Activated CD4-positive, alpha-beta T cell treated with anti-CD3 and anti-CD28 coated beads, Interleukin-2, amount 50 U/mL, for 48 hours (primary cell): ENCODE data around the gene NKX3-2.
"Not testable (repeated sequence)": the region's sequence is repeated elsewhere in the genome, so short reads cannot be mapped to it uniquely, and the experiment has no call there.

Experiments used
- DNase-seq, 2 experiments: peaks; one replicate each; pipeline ENCODE4 v3.0.0-alpha.2; 2020

NKX3-2 gene

DNA sequence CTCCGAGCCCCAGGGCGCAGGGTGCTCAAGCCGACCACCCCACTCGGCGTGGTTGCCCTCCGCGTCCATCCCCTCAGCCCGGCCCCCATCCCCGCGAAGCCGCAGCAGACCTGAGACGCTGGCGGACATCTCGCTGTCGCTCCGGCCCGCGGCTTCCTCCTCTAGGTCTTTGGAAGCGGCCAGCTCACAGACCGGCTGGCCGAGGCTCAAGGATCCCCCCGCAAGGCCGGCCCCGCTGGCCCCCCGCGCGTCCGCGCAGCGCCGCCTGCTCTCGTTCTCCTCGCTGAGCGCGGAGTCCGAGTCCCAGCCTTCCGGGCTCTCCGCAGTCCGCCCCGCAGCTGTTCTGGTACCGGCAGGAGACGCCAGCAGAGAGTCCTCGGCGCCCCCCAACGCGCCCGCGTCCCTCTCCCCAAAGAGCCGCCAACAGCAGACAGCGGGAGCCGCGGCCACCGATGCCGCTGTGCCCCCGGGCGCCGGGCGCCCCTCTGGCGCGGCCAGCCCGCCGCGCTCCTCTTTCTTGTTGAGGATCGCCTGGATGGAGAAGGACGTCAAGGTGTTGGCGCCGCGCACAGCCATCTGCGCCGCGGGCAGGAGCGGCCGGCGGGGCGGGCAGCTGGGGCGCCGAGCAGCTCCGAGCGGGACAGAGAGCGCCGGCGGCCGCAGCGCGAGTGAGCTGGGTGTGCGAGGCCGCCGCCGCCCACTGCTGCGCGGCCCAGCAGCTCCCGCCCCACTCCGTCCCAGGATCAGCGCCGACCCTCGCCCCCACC, at the start of gene NKX3-2:
TSS of gene NKX3-2 (minus strand) at position 670 of the 767 bp plus-strand sequence. CDS start at position 576, 94 bp downstream.
- DNase-seq, result no peak

DNA sequence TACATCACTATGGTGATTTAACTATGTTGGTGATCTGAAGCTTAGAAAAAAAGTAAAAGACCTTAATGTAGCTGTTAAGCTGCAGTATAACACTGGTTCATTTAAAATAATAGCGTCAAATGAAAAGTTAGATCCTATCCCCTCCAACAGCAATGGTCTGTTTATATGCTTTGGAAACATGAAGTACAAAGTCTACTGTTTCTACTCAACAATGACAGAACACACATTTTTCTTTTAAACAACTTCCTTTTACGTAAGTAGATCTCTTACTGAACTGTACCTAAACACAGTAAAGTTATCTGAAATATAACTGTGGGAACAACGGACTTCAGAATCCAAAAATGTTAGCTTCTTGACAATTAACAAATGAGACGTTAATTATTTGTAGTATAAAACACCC, 47.9 kb upstream of the NKX3-2 start:
- DNase-seq, result no peak

DNA sequence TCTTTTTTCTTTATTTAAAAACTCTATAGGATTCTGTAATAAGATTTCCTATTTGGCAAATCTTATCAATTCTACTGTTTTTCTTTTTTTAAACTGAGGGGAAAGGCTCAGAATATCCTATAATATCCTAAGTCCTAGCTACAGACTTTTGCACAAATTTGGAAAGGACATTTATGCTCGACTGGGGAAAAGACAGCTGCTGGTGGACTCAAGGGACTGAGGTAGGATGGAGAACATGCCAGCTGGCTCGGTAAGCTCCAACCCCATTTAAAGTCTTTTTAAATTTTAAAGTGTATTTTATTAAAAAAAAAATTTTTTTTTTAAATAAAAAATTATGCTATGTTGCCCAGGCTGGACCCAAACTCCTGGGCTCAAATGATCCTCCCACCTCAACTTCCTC, 46.5 kb upstream of the NKX3-2 start:
- no peak for DNase-seq

DNA sequence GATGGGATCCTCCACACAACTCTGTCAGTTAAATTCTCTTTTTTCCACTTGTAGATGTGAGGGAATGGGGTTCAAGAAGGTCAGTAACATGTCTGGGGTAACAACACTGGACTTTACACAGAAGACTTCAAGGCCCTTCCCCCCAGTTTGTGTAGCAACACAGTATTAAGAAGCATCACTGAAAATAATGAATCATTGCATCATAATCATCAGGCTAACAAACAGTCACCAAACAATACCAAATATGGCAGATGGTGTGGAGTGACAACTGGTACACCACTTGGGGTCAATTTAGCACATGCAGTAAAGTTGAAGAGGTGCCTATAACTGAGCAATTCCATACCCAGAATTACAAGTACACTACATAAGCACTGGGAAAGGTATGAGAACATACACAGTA, 44.6 kb upstream of the NKX3-2 start:
- DNase-seq, result no peak

DNA sequence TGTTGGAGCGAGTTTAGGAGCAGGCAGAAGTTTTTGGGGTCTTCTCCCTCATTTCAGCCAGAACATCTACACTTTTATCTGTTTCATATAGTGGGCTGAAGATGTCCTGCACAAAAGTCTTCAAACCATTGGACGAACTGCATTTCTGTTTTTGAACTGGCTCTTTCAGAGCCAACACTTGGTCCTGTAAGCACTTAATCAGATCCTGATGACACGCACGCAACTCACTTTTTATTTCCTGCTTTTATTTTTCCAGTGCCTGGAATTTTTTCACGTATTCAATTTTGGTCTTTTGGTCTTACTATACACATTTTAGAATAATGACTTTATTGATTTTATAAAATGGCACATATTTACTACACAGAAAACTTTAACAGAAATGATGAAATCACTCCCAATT, 40.2 kb upstream of the NKX3-2 start:
- DNase-seq, result no peak

DNA sequence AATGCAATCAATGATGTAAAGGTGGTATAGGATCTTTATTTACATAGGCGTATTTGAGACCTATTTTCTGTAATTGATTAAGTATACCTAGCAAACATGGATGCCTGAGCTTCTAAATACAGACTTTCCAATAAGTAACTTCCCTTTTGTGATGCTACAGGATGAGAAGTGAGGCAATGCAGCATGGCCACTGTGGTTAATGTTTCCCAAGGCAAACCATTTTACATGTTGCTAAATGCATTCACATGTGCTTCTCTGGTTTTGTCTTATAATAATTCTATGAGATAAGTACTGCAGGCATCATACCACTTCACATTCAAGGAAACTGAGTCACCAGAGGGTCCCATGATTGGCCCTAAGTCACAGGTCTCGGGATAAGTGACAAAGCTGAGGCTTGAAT, 35.7 kb upstream of the NKX3-2 start:
- no peak for DNase-seq

DNA sequence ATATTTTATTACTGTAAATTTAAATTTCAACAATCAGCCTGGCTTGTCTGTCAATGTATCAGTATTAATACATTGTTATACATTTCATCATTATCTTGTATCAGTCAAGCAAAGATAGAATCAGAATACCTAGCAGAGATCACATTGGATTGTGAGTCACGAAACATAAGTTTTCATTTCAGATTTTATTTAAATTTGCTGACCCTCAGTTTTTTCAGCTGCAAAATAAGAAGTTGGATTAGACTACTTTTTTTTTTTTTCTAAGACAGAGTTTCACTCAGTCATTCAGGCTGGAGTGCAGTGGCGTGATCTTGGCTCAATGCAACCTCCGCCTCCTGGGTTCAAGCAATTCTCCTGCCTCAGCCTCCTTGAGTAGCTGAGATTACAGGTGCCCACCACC, 33.4 kb upstream of the NKX3-2 start:
- no peak for DNase-seq

DNA sequence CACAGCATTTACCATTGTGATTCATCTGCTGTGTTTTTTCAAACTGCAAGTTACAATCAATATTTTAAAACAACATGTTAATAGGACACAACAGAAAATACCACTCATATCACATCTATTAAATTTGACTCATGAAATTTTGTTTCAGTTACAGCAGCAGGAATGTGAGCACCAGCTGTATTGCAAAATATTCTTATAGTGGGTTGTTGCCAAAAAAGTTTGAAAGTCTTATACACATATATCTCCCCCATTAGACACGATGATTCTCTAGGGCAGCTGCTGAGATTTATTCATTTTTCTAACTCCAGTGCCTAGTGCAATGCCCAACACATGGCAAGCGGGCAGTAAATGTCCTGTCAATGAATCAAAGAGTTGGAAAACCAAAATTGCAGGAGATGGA, 26.6 kb upstream of the NKX3-2 start:
- DNase-seq, result no peak

DNA sequence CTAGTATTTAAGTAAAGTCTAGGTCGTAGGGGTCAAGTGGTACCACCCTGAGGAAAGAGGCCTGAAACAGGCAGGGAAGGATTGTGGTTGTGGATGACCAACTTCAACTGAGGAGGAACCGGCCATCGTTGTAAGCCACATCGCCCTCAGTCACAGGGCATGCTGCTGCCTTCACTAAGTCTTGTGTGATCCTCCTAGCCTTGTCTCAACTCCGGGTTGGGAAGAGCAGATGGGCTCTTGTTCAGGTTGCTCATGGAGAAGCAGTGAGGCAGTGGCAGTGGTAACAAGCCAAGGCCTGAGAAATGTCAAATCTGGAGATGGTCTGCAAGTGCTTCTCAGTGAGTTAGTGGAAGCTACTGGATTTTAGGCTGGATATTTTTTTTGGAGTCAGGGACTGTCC, 22.8 kb upstream of the NKX3-2 start:
- no peak for DNase-seq

DNA sequence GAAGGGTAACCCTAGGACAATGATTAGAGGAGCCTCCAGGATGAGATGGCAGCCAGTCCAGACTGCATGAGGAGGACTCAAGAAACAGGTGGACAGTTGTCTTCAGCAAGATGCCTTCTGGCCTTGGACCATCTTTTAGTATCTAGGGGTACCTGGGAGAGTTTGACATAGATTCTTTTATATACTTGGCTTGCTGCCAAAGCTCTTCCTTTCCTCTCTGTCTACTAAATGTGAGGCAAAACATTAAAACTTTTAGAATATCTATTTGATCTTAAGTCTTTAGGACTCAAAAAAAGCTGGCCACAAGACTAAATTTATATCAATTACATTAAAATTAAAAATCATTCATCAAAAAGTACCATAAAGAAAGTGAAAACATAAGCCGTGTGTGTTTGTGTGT, 18.6 kb upstream of the NKX3-2 start:
- no peak for DNase-seq

DNA sequence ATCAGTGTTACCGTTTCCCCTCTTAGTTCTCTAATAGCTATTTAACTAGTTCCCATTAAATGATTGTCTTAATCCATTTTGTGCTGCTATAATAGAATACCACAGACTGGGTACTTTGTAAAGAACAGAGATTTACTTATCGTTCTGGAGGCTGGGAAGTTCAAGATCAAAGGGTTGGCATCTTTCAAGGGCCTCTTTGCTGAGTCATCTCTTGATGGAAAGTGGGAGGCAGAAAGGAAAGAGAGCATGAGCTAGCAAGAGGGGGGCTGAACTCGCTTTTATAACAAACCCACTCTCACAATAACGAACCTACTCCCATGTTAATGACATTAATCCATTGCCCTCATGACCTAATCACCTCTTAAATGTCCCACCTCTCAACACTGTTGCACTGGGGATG, 17.4 kb upstream of the NKX3-2 start:
- no peak for DNase-seq

DNA sequence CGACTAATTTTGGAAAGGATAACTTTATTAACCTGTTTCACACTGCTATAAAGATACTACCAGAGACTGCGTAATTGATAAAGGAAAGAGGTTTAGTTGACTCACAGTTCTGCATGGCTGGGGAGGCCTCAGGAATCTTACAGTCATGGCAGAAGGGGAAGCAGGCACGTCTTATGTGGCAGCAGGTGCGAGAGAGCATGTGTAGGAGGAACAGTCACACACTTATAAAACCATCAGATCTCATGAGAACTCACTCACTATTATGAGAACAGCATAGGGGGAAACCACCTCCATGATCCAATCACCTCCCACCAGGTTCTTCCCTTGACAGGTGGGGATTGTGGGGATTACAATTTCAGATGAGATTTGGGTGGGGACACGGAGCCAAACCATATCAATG, 15.8 kb upstream of the NKX3-2 start:
- not testable (repeated sequence) for DNase-seq

DNA sequence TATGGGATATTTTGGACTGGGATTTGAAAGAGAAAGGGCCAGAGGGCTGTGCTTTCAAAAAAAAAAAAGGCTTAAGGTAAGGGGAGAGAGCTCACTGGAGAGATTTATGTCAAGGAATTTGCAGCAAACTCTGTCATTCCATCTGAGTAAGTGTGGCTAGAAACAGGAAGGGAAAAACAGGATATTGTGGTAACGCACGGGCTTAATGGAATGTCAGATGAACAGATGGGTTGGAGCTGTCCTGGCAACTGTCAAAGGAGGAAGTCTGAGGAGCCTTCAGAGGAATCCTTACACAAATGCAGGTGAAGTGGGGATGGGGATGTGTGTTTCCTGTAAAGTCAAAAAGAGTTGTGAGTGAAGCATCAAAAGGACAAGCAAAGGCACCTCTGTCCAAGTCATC, 15.1 kb upstream of the NKX3-2 start:
- DNase-seq, result no peak

DNA sequence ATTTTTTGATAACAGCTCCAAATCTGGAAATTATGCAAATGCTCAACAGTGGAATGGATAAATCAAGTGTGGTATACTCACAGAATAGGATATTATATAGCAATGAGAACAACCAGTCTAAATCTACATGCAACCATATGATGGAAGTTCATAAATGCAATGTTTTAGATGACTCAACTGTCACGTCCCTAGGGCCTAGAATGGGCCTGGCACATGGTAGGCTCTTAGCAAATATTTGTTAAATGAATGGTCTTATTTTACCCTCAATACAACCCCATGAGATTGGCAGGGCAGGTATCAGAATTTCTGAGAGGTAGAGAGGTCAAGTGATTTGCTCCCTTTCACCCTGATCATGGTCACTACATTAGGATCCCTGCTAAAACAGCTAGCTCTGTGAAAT, 14.6 kb upstream of the NKX3-2 start:
- no peak for DNase-seq

DNA sequence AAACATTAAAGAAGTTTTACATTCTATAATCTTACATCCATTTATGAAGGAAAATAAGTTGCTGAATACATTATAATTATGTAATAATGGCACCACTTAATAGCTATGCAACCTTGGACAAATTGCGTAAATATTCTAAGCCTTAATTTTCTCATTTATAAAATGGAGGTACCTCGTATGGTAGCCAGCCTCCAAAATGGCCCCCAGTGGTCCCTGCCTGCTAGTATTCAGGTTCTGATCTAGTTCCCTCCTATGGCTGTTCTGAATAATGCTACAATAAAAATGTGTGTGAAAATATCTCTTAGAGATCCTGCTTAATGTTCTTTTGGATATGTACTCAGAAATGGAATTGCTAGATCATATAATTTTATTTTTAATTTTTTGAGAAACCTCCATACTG, 11.0 kb upstream of the NKX3-2 start:
- DNase-seq, result no peak

DNA sequence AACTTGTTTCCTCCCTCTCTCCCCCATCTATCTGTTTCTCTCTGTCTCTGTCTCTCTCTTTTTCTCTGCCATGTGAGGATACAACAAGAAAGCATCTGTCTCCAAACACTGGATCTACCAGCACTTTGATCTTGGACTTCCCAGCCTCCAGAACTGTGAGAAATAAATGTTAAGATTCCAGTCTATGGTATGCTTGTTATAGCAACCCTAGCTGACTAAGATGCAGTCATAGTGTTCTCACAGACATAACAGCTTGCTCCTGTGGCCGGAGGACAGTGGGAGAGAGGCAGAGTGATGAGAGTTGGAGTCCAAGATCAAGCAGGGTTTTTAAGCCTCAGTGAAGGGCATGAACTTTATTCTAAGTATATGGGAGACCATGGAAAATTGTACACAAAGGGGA, 8.8 kb upstream of the NKX3-2 start:
- DNase-seq, result no peak

DNA sequence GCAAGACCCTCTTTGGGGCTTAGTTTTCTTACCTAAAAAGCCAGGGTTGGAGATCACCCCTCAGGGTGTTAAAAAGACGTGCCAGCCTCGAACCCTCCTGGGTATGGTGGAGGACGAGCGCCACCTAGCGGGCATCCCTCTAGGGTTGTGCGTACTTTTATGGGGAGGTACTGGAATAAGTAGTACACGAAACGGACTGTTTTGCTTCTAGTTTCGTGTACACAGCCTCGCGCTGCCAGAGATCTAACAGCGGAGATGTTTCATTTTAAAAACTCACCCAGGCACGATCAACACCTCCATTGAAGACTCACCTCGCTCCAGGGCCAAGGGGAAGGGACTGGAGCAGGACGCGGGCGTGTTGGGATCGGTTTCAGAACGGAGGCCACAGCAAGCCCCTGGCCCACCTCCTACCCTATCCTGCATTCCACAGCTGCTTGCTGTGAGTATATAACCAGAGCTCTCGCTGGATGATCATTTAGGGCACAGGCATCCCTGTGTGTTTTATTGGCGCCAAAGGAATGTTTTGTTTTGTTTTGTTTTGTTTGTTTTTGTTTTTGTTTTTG, 4.8 kb upstream of the NKX3-2 start:
- DNase-seq, result peak; percentile 93 to 94

DNA sequence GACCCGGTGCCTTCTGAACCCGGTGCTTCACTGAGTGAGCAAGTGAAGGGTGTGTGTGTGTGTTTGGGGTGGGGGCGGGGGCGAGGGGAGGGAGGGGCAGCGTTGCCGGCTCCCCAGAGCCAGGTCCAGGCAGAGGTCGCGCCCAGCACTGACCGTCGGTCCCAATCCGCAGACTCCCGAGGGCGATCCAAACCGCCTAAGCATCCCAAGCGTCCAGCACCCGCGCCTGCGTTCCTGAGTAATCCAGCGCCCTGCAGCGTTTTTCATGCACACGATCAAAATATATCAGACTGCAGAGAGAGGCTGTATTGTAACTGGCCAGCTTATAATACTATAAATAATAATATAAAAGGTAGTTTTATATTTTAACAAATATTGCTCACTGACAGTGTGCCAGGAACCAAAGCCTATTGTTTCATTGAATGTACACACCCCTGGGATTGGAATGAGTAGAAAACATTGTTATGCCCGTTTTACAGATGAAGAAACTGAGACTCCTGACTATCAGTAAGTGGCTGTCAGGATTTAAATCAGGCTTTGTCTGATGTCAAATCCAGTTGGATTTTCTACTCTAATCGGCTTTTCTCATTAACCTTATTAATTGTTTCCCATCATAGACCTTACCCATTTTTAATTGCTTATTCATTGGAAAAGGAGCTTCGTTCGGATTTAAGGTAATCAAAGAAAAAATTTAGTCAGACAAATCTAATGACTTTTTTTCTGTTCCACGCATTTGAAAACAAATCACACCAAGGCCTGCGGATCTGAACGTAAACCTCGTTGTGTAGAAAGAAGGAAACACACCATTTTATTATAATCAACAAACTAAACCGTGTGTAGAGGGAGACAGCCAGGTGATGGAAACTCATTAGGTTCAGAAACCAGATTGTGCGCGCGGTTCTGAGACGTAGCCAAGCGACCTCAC, 4.0 kb upstream of the NKX3-2 start:
- no peak for DNase-seq

DNA sequence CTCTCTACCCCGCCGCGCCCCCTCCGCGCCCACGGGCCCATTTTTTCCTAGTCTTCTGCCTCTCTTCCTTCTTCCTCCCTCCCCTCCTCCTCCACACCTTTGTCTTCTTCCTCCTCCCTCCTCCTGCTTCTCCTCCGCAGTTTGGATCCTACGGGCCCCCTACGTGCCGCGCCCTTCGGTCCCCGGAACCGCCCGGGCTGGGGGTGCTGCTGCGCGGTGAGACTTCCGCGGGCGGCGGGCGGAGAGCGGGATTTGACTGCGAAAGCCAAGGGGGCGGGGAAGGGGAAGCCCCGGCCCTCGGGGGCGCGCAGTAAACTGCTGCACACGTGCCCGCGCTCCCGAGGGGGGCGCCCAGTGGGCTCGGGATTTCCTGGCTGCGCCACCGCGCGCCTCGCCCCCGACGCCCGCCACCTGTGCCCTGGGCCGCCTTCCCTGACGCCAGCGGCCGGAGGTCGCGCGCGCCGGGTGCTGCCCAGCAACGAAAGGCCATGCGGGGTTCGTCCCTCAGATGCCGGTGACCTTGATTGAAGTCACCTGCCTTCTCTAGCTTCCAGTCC, 3.3 kb upstream of the NKX3-2 start:
- no peak for DNase-seq

DNA sequence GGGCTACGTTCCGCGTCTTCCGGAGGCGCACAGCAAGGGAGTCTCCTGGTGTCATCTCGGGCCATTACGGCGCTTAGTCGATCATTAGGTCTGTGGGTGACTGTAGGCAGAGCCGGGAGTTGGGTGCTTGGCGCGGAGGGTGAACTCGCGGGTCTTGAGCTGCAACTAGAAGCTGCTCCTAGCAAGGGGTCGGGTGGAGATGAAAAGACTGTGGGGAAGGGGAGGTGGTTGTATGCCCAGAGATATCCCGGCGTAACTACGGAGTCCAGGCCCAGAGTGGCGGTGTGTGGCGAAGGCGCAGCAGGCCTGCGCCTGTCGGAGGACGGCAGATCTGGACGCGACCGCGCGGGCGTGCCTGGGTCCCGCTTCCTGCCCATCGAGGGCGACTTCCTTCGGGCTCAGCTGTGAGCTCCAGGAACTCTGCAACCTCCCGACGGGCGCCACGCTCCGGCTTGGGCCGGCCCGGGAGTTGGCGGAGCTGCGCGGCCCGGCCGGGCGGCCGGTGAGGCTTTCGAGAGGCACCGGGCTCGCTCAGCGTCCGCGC, 2.7 kb upstream of the NKX3-2 start:
- DNase-seq, result no peak

DNA sequence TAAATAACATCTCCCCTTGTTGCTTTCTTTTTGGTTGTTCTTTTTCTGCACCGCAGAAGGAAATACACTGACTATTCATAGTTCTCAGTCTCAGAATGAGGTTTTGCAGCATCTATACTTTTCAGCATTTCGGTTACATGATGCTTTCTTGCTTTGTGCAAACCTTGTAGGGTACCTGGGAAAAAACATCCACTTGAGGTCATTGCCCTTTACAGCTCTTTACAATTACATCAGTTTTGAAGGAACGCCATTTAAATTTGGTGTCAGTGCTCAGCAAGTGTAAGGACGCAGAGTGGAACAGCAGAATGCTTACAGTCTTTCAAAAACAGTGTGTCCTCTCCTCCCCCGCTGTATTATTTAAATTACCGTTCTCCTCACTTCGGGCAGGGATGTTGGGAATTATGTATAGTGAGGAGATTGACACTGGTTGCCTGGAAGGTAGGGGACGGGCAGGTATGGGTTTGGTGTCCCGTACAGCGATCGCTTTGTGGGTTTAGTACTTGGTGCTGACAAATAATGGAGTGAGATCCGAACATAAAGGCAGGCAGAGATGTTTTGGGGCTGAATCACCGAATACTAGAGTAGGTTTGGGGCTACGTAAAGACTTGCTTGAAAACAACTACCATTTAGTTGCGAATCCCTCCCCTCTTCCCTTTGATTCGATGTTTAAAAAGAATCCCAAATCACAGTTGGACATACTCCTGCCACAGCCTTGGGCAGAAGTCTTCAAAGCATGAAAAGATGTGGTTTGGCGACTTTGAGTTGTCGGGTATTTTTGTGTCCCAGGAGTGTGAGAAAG, 2.0 kb upstream of the NKX3-2 start:
- no peak for DNase-seq

DNA sequence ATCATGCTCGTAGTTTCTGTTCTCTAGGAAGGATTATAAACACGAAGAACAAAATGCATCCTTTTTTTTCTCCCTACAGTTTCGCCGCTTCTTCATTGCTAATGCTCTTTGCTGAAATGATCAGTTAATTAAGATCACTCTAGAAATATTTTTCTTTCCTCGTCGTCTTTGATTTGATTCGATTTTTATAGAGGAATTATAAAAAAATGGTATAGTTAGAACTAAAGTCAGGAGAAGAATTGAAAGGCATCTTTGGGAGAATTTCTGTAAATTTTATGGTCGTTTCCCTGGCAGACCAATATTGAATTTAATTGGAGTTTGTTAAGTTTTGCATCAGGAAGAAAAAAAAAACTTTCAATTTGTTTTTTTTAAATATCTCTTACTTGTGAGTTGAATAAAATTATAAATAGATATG, 1.1 kb upstream of the NKX3-2 start:
- DNase-seq, result no peak
